ENCODE measurements around the gene CTNND2.

DNA sequence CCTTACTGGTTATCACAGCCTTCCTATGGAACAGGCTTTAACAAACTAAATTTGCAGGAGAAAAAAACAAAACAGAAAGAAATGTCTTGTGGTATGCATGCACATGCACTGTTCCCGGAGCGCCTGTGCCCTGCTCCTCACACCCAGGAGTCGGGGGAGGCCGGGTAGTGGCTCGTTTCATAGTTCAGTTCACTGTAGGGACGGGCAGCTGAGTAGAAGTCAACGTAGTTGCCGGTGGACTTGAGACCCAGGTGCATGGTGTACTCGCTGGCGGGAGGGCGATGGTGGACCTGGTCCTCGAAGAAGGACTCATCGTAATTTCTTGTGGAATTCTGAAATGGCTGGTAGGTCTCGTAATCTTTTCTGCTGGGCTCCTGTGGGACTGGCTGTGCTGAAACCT lies 930.9 kb downstream of the CTNND2 start:
- TF ChIP-seq, protein P1, sequence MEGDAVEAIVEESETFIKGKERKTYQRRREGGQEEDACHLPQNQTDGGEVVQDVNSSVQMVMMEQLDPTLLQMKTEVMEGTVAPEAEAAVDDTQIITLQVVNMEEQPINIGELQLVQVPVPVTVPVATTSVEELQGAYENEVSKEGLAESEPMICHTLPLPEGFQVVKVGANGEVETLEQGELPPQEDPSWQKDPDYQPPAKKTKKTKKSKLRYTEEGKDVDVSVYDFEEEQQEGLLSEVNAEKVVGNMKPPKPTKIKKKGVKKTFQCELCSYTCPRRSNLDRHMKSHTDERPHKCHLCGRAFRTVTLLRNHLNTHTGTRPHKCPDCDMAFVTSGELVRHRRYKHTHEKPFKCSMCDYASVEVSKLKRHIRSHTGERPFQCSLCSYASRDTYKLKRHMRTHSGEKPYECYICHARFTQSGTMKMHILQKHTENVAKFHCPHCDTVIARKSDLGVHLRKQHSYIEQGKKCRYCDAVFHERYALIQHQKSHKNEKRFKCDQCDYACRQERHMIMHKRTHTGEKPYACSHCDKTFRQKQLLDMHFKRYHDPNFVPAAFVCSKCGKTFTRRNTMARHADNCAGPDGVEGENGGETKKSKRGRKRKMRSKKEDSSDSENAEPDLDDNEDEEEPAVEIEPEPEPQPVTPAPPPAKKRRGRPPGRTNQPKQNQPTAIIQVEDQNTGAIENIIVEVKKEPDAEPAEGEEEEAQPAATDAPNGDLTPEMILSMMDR (IDR thresholded peaks at IDR 0.05): no peak
- no peak for TF ChIP-seq EZH2phosphoT487 (IDR thresholded peaks at IDR 0.05)
